ENCODE data around the gene DENND1C. TPM values are rescaled to one million over a fixed set of nuclear protein-coding genes. Genes with fewer than 3 reads are reported as not detected.

Gene DENND1C
- total RNA-seq, 3 donors from 2014 or later, result 3.8 to 4.7 (median 4.1) TPM

GRCh38 chr19:6424195-6424938 is 57.2 kb downstream of the DENND1C start, which contains the start of gene KHSRP:
Gene KHSRP, minus strand, starts transcription at chr19:6424811. Its CDS starts 110 bp downstream, at chr19:6424701.
- ATAC-seq (no peak), DNase-seq (peak in 1 of 3 donors; percentile 61)
- TF ChIP-seq CTCF (IDR thresholded peaks at IDR 0.05), result no peak
- H3K4me3 ChIP-seq, result peak within 1 kb of the TSS; percentile 61
- no peaks in the 10 kb centered on the region for H3K9me3 ChIP-seq
- intact Hi-C loops (cut with DNase I, micrococcal nuclease), result no loop called here
- H3K4me1 ChIP-seq (ENCODE audit: low read depth), result peaks cover 19% of the 10 kb centered on the region
- peaks cover 12% of the 10 kb centered on the region for H3K36me3 ChIP-seq (ENCODE audit: low read depth)

GRCh38 chr19:6423499-6424194 is 57.9 kb downstream of the DENND1C start:
- ATAC-seq, result no peak
- no peak for TF ChIP-seq CTCF (IDR thresholded peaks at IDR 0.05)
- peak overlapping the region; percentile 61 for H3K4me3 ChIP-seq
- H3K9me3 ChIP-seq, result no peaks in the 10 kb centered on the region
- H3K36me3 ChIP-seq (ENCODE audit: low read depth), result peaks cover 12% of the 10 kb centered on the region
- intact Hi-C loops (cut with DNase I, micrococcal nuclease), result no loop called here
- peak in 2 of 3 donors; percentile 41 to 51 for DNase-seq
- peaks cover 19% of the 10 kb centered on the region for H3K4me1 ChIP-seq (ENCODE audit: low read depth)

GRCh38 chr19:6421075-6422014 is 60.2 kb downstream of the DENND1C start:
- ATAC-seq (no peak), DNase-seq (no peak)
- H3K36me3 ChIP-seq (ENCODE audit: low read depth), result peaks cover 26% of the 10 kb centered on the region
- peaks cover 19% of the 10 kb centered on the region for H3K4me1 ChIP-seq (ENCODE audit: low read depth)
- H3K9me3 ChIP-seq, result no peaks in the 10 kb centered on the region
- H3K4me3 ChIP-seq, result no peak overlapping the region
- TF ChIP-seq CTCF (IDR thresholded peaks at IDR 0.05), result no peak
- intact Hi-C loops (cut with DNase I, micrococcal nuclease), result no loop called here

GRCh38 chr19:6418562-6418932 is 63.0 kb downstream of the DENND1C start:
- ATAC-seq, result peak; percentile 61
- peaks cover 30% of the 10 kb centered on the region for H3K36me3 ChIP-seq (ENCODE audit: low read depth)
- DNase-seq, result no peak
- TF ChIP-seq CTCF (IDR thresholded peaks at IDR 0.05), result no peak
- H3K4me1 ChIP-seq (ENCODE audit: low read depth), result peaks cover 9% of the 10 kb centered on the region
- H3K9me3 ChIP-seq, result no peaks in the 10 kb centered on the region
- intact Hi-C loops (cut with DNase I, micrococcal nuclease), result no loop called here
- H3K4me3 ChIP-seq, result no peak overlapping the region

All from mucosa of descending colon (tissue), 3 donors.